Activated naive CD8-positive, alpha-beta T cell treated with anti-CD3 and anti-CD28 coated beads, Interleukin-2, amount 10 ng/mL, durations not matched to agents 7 days and 5 days (primary cell): ENCODE results near the gene HSPB8. TPM values are rescaled to one million over a fixed set of nuclear protein-coding genes. Genes with fewer than 3 reads are reported as not detected.

Experiments
- ATAC-seq: fragments of 150-1000 bp; cut with Tn5 transposase; one replicate; pipeline ENCODE4 v1.10.0; 2021; ENCODE audit warnings: low read depth, moderate library complexity
- POLR2A ChIA-PET: fragments of 350-600 bp; sonication (Branson Sonifier 250); formaldehyde crosslinking; loops from one replicate; lab custom pipeline; 2021; ENCODE audit warnings: antibody characterized with exemption; lab: Charles Lee
- DNase-seq: peaks from one replicate; pipeline ENCODE4 v3.0.0; 2021
- H3K27ac Mint-ChIP-seq: one replicate; pipeline ENCODE4 v1.8.0; 2022; ENCODE audit warnings: mild to moderate bottlenecking, mixed read lengths
- H3K27me3 Mint-ChIP-seq: one replicate; pipeline ENCODE4 v1.8.0; 2022; ENCODE audit warnings: mild to moderate bottlenecking, moderate library complexity, mixed read lengths
- H3K36me3 Mint-ChIP-seq: one replicate; pipeline ENCODE4 v1.8.0; 2021; ENCODE audit warnings: mild to moderate bottlenecking, mixed read lengths
- H3K4me1 Mint-ChIP-seq: one replicate; pipeline ENCODE4 v1.8.0; 2021; ENCODE audit warnings: mixed read lengths
- H3K4me3 Mint-ChIP-seq: one replicate; pipeline ENCODE4 v1.8.0; 2022; ENCODE audit warnings: mild to moderate bottlenecking, moderate library complexity, mixed read lengths
- H3K9me3 Mint-ChIP-seq: one replicate; pipeline ENCODE4 v1.8.0; 2021; ENCODE audit warnings: mixed read lengths
- total RNA-seq, 2 experiments: library from RNA; stranded (reverse); gene quantifications; one replicate each; pipeline ENCODE4 v1.2.3, GENCODE V29; 2021

The HSPB8 gene
- total RNA-seq, 2 experiments from 2014 or later, result not detected

- H3K4me3 Mint-ChIP-seq, result no peak overlapping the region
- POLR2A ChIA-PET, result no interaction called here
- no peaks in the 10 kb centered on the region for H3K4me1 Mint-ChIP-seq
- H3K27me3 Mint-ChIP-seq, result no peaks in the 10 kb centered on the region
- no peak for DNase-seq
- ATAC-seq, result no peak
- H3K9me3 Mint-ChIP-seq, result no peaks in the 10 kb centered on the region
- no peaks in the 10 kb centered on the region for H3K36me3 Mint-ChIP-seq
- H3K27ac Mint-ChIP-seq, result no peak overlapping the region
Measured at GRCh38 chr12:119177724-119178380, 879 bp upstream of the HSPB8 start.

GRCh38 chr12:119179335-119180021, 747 bp downstream of the HSPB8 start:
- no peak overlapping the region for H3K27ac Mint-ChIP-seq
- ATAC-seq, result no peak

GRCh38 chr12:119180380-119181040, 1.8 kb downstream of the HSPB8 start:
- DNase-seq (no peak), ATAC-seq (no peak)
- Mint-ChIP-seq H3K36me3 (no peaks in the 10 kb centered on the region), H3K9me3 (no peaks in the 10 kb centered on the region), H3K4me1 (no peaks in the 10 kb centered on the region), H3K27me3 (no peaks in the 10 kb centered on the region), H3K27ac (no peak overlapping the region), H3K4me3 (no peak overlapping the region)
- POLR2A ChIA-PET, result no interaction called here

More at GRCh38 chr12:119179335-119180021, 747 bp downstream of the HSPB8 start:
- no peaks in the 10 kb centered on the region for H3K4me1 Mint-ChIP-seq
- H3K27me3 Mint-ChIP-seq, result no peaks in the 10 kb centered on the region
- DNase-seq, result no peak
- POLR2A ChIA-PET, result no interaction called here
- H3K4me3 Mint-ChIP-seq, result no peak overlapping the region
- H3K9me3 Mint-ChIP-seq, result no peaks in the 10 kb centered on the region
- H3K36me3 Mint-ChIP-seq, result no peaks in the 10 kb centered on the region

GRCh38 chr12:119181202-119181601, 2.5 kb downstream of the HSPB8 start:
- H3K27ac Mint-ChIP-seq, result no peak overlapping the region
- DNase-seq, result no peak
- POLR2A ChIA-PET, result no interaction called here
- no peak overlapping the region for H3K4me3 Mint-ChIP-seq
- H3K36me3 Mint-ChIP-seq, result no peaks in the 10 kb centered on the region
- no peaks in the 10 kb centered on the region for H3K9me3 Mint-ChIP-seq
- ATAC-seq, result no peak
- H3K27me3 Mint-ChIP-seq, result no peaks in the 10 kb centered on the region
- H3K4me1 Mint-ChIP-seq, result no peaks in the 10 kb centered on the region

- ATAC-seq (no peak), DNase-seq (no peak)
- Mint-ChIP-seq H3K27me3 (no peaks in the 10 kb centered on the region), H3K9me3 (no peaks in the 10 kb centered on the region), H3K27ac (no peak overlapping the region), H3K4me3 (no peak overlapping the region), H3K36me3 (no peaks in the 10 kb centered on the region), H3K4me1 (no peaks in the 10 kb centered on the region)
- POLR2A ChIA-PET, result no interaction called here
Measured at GRCh38 chr12:119181944-119182343, 3.2 kb downstream of the HSPB8 start.

GRCh38 chr12:119182701-119183493, 4.2 kb downstream of the HSPB8 start:
- POLR2A ChIA-PET, result no interaction called here
- Mint-ChIP-seq H3K36me3 (no peaks in the 10 kb centered on the region), H3K4me1 (no peaks in the 10 kb centered on the region), H3K9me3 (no peaks in the 10 kb centered on the region), H3K4me3 (no peak overlapping the region), H3K27me3 (no peaks in the 10 kb centered on the region), H3K27ac (no peak overlapping the region)
- DNase-seq (no peak), ATAC-seq (no peak)

- H3K4me1 Mint-ChIP-seq, result no peaks in the 10 kb centered on the region
- DNase-seq, result no peak
- H3K27ac Mint-ChIP-seq, result no peak overlapping the region
- no peaks in the 10 kb centered on the region for H3K36me3 Mint-ChIP-seq
- no peaks in the 10 kb centered on the region for H3K9me3 Mint-ChIP-seq
- H3K27me3 Mint-ChIP-seq, result no peaks in the 10 kb centered on the region
- ATAC-seq, result no peak
- POLR2A ChIA-PET, result no interaction called here
- no peak overlapping the region for H3K4me3 Mint-ChIP-seq
Measured at GRCh38 chr12:119183942-119184695, 5.4 kb downstream of the HSPB8 start.

GRCh38 chr12:119195256-119195655, 16.5 kb downstream of the HSPB8 start:
- no peaks in the 10 kb centered on the region for H3K27me3 Mint-ChIP-seq
- DNase-seq, result no peak
- POLR2A ChIA-PET, result no interaction called here
- H3K4me1 Mint-ChIP-seq, result no peaks in the 10 kb centered on the region
- no peaks in the 10 kb centered on the region for H3K36me3 Mint-ChIP-seq
- no peak overlapping the region for H3K27ac Mint-ChIP-seq
- H3K4me3 Mint-ChIP-seq, result no peak overlapping the region
- H3K9me3 Mint-ChIP-seq, result peaks cover 2% of the 10 kb centered on the region
- ATAC-seq, result no peak

GRCh38 chr12:119198440-119198839, 19.7 kb downstream of the HSPB8 start:
- H3K36me3 Mint-ChIP-seq, result no peaks in the 10 kb centered on the region
- H3K27ac Mint-ChIP-seq, result no peak overlapping the region
- peaks cover 2% of the 10 kb centered on the region for H3K9me3 Mint-ChIP-seq
- H3K4me1 Mint-ChIP-seq, result no peaks in the 10 kb centered on the region
- POLR2A ChIA-PET, result no interaction called here
- no peaks in the 10 kb centered on the region for H3K27me3 Mint-ChIP-seq
- DNase-seq, result no peak
- no peak overlapping the region for H3K4me3 Mint-ChIP-seq
- no peak for ATAC-seq

- Mint-ChIP-seq H3K36me3 (no peaks in the 10 kb centered on the region), H3K27ac (no peak overlapping the region), H3K4me1 (no peaks in the 10 kb centered on the region), H3K4me3 (no peak overlapping the region), H3K27me3 (no peaks in the 10 kb centered on the region), H3K9me3 (no peaks in the 10 kb centered on the region)
- ATAC-seq, result no peak
- DNase-seq, result no peak
- POLR2A ChIA-PET, result no interaction called here
Measured at GRCh38 chr12:119200601-119201000, 21.9 kb downstream of the HSPB8 start.

- POLR2A ChIA-PET, result no interaction called here
- Mint-ChIP-seq H3K27ac (no peak overlapping the region), H3K36me3 (no peaks in the 10 kb centered on the region), H3K9me3 (no peaks in the 10 kb centered on the region), H3K4me1 (no peaks in the 10 kb centered on the region), H3K4me3 (no peak overlapping the region), H3K27me3 (no peaks in the 10 kb centered on the region)
- ATAC-seq (no peak), DNase-seq (no peak)
Measured at GRCh38 chr12:119201789-119202543, 23.2 kb downstream of the HSPB8 start.

GRCh38 chr12:119202544-119202943, 23.8 kb downstream of the HSPB8 start:
- Mint-ChIP-seq H3K9me3 (no peaks in the 10 kb centered on the region), H3K27ac (no peak overlapping the region), H3K4me1 (no peaks in the 10 kb centered on the region), H3K36me3 (no peaks in the 10 kb centered on the region), H3K27me3 (no peaks in the 10 kb centered on the region), H3K4me3 (no peak overlapping the region)
- no peak for DNase-seq
- ATAC-seq, result no peak
- POLR2A ChIA-PET, result no interaction called here
